ENCODE results near the gene ALG11. TPM values are rescaled to one million over a fixed set of nuclear protein-coding genes. Genes with fewer than 3 reads are reported as not detected.
"Not testable (repeated sequence)": the region's sequence is repeated elsewhere in the genome, so short reads cannot be mapped to it uniquely, and the experiment has no call there.

The ALG11 gene
- total RNA-seq, 1 donor from 2014 or later = 38.4 TPM

GRCh38 chr13:52024481-52024880 lies 12.3 kb downstream of the ALG11 start, which contains the start of gene UTP14C:
UTP14C (plus strand) TSS chr13:52024691; CDS start chr13:52028805, 4,114 bp downstream.
- H3K27me3 ChIP-seq = no peaks in the 10 kb centered on the region
- no peak within 1 kb of the TSS for H3K27ac ChIP-seq
- peaks cover 57% of the 10 kb centered on the region for H3K36me3 ChIP-seq
- ATAC-seq (no peak), DNase-seq (no peak)
- no peaks in the 10 kb centered on the region for H3K9me3 ChIP-seq
- intact Hi-C loops (cut with DNase I) = no loop called here
- no peak within 1 kb of the TSS for H3K4me3 ChIP-seq
- TF ChIP-seq, protein P1, sequence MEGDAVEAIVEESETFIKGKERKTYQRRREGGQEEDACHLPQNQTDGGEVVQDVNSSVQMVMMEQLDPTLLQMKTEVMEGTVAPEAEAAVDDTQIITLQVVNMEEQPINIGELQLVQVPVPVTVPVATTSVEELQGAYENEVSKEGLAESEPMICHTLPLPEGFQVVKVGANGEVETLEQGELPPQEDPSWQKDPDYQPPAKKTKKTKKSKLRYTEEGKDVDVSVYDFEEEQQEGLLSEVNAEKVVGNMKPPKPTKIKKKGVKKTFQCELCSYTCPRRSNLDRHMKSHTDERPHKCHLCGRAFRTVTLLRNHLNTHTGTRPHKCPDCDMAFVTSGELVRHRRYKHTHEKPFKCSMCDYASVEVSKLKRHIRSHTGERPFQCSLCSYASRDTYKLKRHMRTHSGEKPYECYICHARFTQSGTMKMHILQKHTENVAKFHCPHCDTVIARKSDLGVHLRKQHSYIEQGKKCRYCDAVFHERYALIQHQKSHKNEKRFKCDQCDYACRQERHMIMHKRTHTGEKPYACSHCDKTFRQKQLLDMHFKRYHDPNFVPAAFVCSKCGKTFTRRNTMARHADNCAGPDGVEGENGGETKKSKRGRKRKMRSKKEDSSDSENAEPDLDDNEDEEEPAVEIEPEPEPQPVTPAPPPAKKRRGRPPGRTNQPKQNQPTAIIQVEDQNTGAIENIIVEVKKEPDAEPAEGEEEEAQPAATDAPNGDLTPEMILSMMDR (IDR thresholded peaks at IDR 0.05) = no peak
- no peaks in the 10 kb centered on the region for H3K4me1 ChIP-seq

GRCh38 chr13:52025475-52026245 lies 13.5 kb downstream of the ALG11 start:
- ATAC-seq = peak; percentile 65
- no peak for DNase-seq
- TF ChIP-seq, protein P1 (IDR thresholded peaks at IDR 0.05) = no peak

DNA sequence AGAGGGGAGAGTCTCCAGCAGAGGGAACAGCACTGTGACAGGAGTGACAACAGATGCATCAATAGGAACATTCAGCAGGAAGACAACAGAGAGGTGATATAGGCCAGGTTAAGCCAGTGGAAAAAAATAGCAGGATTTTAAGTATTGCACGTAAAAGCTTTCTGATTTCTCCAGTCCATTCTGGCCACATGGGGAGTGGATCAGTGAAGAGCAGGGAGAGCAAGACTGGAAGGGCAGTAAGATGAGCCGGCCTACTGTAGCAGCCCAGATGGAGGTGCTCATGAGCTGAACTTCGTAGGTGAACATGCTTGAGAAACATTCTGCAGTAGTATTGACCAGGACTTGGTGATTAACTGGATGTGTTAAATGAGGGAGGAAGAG lies 14.0 kb downstream of the ALG11 start:
- Histone ChIP-seq H3K4me3 (no peak overlapping the region), H3K4me1 (no peaks in the 10 kb centered on the region), H3K27ac (no peak overlapping the region), H3K9me3 (no peaks in the 10 kb centered on the region), H3K36me3 (peaks cover 40% of the 10 kb centered on the region), H3K27me3 (no peaks in the 10 kb centered on the region)
- intact Hi-C loops (cut with DNase I) = no loop called here
- DNase-seq (no peak), ATAC-seq (no peak)
- TF ChIP-seq, protein P1 (IDR thresholded peaks at IDR 0.05) = no peak

More at GRCh38 chr13:52025475-52026245, 13.5 kb downstream of the ALG11 start:
- no peaks in the 10 kb centered on the region for H3K9me3 ChIP-seq
- H3K36me3 ChIP-seq = peaks cover 45% of the 10 kb centered on the region
- H3K27ac ChIP-seq = no peak overlapping the region
- intact Hi-C loops (cut with DNase I) = no loop called here
- H3K4me3 ChIP-seq = no peak overlapping the region
- no peaks in the 10 kb centered on the region for H3K27me3 ChIP-seq
- H3K4me1 ChIP-seq = no peaks in the 10 kb centered on the region

- Histone ChIP-seq H3K4me1 (no peaks in the 10 kb centered on the region), H3K27me3 (no peaks in the 10 kb centered on the region), H3K27ac (no peak overlapping the region), H3K36me3 (peaks cover 38% of the 10 kb centered on the region), H3K9me3 (no peaks in the 10 kb centered on the region), H3K4me3 (no peak overlapping the region)
- DNase-seq = no peak
- intact Hi-C loops (cut with DNase I) = no loop called here
- TF ChIP-seq, protein P1 (IDR thresholded peaks at IDR 0.05) = no peak
- no peak for ATAC-seq
Observed at GRCh38 chr13:52027832-52028231, 15.6 kb downstream of the ALG11 start.

DNA sequence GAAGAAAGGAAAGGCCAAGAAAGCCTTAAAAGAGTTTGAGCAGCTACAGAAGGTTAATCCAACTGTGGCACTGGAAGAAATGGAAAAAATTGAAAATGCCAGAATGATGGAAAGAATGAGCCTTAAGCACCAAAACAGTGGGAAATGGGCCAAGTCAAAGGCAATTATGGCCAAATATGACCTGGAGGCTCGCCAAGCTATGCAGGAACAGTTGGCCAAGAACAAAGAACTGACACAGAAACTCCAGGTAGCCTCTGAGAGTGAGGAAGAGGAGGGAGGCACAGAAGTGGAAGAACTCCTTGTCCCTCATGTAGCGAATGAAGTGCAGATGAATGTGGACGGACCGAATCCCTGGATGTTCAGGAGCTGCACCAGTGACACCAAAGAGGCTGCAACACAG lies 17.4 kb downstream of the ALG11 start:
- intact Hi-C loops (cut with DNase I) = no loop called here
- Histone ChIP-seq H3K4me3 (no peak overlapping the region), H3K36me3 (peaks cover 21% of the 10 kb centered on the region), H3K9me3 (no peaks in the 10 kb centered on the region), H3K4me1 (no peaks in the 10 kb centered on the region), H3K27ac (no peak overlapping the region), H3K27me3 (no peaks in the 10 kb centered on the region)
- no peak for DNase-seq
- TF ChIP-seq, protein P1 (IDR thresholded peaks at IDR 0.05) = no peak
- no peak for ATAC-seq

DNA sequence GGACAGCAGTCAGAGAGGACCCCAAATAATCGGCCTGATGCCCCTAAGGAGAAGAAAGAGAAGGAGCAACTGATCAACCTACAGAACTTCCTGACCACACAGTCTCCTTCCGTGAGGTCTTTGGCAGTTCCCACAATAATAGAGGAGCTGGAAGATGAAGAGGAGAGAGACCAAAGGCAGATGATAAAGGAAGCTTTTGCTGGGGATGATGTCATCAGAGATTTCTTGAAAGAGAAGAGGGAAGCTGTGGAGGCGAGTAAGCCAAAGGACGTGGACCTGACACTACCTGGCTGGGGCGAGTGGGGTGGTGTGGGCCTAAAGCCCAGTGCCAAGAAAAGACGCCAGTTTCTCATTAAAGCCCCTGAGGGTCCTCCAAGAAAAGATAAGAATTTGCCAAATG lies 18.2 kb downstream of the ALG11 start:
- intact Hi-C loops (cut with DNase I); H3K9me3 ChIP-seq; H3K4me3 ChIP-seq; ATAC-seq; H3K27ac ChIP-seq; H3K27me3 ChIP-seq; H3K4me1 ChIP-seq; DNase-seq: not testable (repeated sequence)
- H3K36me3 ChIP-seq = peaks cover 13% of the 10 kb centered on the region

All from upper lobe of right lung (tissue), 1 donor.